HG03139 (cell line): ENCODE measurements around the gene PSKH1.

Experiments
- ATAC-seq: cut with Tn5 transposase; IDR thresholded peaks from one replicate; pipeline ENCODE4 v1.9.1; 2021; ENCODE audit not compliant: unreplicated experiment

PSKH1 gene

DNA sequence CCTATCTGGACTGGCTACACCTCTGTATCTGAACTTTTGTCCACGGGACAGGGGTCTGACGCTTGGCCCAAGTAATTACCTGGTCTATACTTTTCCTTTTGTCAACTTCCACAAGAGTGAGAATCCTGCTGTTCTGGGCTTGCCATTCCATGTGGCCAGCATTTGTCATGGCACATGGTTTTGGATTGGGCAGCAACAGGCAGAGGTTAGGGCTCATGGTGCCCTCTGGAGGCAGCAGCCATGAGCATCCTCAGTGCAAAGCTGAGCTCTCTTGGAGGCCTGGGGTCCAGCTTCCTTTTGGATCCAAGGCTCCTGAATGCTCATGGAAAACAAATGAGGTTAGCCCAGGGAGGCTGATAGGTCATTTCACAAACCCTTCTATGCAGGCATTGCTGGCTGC lies 27.7 kb upstream of the PSKH1 start:
- no peak for ATAC-seq

- ATAC-seq = no peak
Observed at GRCh38 chr16:67868290-67868689, 24.8 kb upstream of the PSKH1 start.

- no peak for ATAC-seq
Observed at GRCh38 chr16:67869653-67870052, 23.4 kb upstream of the PSKH1 start.

- ATAC-seq = no peak
Observed at GRCh38 chr16:67871256-67871655, 21.8 kb upstream of the PSKH1 start.

DNA sequence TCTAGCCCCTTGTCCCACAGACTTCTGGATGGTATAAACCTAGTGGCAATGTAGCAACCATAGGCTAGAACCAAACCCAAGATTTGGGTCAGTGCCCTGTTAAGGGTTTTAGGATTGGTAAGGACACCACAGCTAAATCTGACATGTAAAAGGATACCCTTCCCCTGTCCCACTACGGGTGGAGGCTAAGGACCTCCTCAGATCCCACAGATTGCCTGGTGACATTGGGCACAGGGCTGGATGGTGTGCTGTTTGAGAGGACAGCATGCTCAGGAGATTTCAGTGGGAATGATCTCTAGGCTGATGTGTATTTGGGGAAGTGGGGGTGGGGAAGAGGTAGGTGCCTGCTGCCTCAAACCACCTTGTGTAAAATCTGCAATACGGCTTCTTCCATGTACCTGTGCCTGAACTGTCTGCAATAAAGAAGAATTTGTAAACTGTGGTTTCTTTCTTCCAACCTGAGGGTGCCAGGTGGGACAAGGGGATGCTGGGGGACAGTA lies 20.9 kb upstream of the PSKH1 start:
- ATAC-seq = no peak

DNA sequence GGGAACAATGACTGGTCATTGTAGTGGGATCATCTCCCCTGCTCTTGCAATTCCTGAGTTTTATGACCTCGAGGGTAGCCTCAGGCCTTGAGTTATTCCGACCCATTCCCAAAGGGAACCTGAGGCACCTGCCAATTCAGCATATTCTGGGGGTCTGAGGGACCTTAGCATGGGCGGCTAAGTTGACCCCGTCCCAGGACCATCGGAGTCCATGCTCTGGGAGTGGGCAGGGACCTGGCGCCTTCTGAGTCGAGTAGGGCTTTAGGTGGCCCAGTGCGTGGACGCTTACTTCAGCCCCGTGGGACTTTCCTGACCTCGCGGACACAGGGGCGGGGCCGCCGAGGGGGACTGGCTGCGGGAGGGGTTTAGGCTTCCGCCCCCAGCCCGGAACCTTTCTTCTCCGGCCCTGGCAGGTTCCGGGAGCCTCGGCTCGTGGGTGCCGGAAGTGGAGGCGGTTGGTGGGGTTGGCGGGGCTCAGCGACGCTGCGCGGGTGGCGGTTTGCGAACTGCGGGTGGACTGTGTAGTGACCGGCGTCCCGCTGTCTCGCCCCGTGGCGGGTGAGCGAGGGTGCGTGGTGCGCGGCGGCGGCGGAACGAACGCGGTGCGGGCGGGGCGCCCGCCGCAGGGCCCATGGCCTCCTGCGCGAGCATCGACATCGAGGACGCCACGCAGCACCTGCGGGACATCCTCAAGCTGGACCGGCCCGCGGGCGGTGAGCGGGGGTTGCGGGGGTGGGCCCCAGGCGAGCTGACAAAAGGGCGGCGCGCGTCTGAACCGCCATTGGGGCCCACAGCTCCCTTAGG lies 20.2 kb upstream of the PSKH1 start, which contains the start of gene EDC4:
Gene EDC4, plus strand, starts transcription at position 422 of the 804 bp plus-strand sequence. Its CDS starts 210 bp downstream, at position 632.
- ATAC-seq = peak; percentile 65

- ATAC-seq = no peak
Observed at GRCh38 chr16:67873435-67874370, 19.4 kb upstream of the PSKH1 start.

GRCh38 chr16:67874372-67874771 lies 18.7 kb upstream of the PSKH1 start:
- ATAC-seq = no peak

- no peak for ATAC-seq
Observed at GRCh38 chr16:67877064-67877463, 16.0 kb upstream of the PSKH1 start.

DNA sequence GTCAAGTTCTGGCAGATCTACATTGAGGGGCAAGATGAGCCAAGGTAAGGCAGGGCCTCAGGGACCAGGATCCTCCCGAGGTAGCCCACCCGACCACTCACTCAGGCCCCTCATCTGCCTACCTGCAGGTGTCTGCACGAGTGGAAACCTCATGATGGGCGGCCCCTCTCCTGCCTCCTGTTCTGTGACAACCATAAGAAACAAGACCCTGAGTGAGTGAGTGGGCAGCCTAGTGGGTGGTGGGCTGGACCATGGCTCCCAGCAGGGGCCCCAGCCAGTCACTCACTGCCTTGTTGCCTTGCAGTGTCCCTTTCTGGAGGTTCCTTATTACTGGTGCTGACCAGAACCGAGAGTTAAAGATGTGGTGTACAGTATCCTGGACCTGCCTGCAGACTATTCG lies 14.8 kb upstream of the PSKH1 start:
- ATAC-seq = no peak

DNA sequence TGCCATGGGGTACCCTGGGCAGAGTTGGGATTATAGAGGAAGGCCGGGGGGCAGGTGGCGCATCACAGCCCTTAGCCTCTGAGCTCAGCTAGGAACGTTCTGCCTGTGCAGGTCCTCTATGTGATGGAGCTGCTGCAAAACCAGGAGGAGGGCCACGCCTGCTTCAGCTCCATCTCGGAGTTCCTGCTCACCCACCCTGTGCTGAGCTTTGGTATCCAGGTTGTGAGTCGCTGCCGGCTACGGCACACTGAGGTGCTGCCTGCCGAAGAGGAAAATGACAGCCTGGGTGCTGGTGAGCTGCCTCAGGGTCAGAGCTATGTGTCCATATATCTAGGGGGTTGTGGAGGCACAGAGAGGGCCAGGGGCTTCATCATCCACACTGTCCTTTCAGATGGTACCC lies 14.2 kb upstream of the PSKH1 start:
- ATAC-seq = no peak

DNA sequence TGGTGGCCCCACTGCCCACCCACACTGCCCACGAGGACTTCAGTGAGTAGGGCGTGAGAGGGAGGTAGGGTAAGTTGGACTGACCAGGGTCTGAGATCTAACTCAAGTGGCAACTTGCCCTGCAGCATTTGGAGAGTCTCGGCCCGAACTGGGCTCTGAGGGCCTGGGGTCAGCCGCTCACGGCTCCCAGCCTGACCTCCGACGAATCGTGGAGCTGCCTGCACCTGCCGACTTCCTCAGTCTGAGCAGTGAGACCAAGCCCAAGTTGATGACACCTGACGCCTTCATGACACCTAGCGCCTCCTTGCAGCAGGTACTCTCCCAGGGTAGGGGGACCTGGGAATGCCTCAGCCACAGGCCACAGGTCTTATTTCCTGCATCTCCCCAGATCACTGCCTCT lies 13.6 kb upstream of the PSKH1 start:
- ATAC-seq = no peak

DNA sequence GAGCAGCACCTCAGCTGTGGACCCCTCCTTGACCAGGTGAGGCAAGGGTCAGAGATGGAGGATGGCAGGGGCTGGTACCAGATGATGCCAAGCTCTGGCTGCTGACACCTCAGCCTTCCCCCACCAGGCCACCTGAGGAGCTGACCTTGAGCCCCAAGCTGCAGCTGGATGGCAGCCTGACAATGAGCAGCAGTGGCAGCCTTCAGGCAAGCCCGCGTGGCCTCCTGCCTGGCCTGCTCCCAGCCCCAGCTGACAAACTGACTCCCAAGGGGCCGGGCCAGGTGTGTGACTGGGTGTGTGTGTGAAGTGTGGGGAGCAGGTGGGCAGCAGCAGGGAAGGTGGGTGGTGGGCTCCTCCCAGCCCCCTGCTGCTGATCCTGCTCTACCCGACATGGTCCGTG lies 13.1 kb upstream of the PSKH1 start:
- no peak for ATAC-seq

GRCh38 chr16:67880584-67880983 lies 12.5 kb upstream of the PSKH1 start:
- no peak for ATAC-seq

DNA sequence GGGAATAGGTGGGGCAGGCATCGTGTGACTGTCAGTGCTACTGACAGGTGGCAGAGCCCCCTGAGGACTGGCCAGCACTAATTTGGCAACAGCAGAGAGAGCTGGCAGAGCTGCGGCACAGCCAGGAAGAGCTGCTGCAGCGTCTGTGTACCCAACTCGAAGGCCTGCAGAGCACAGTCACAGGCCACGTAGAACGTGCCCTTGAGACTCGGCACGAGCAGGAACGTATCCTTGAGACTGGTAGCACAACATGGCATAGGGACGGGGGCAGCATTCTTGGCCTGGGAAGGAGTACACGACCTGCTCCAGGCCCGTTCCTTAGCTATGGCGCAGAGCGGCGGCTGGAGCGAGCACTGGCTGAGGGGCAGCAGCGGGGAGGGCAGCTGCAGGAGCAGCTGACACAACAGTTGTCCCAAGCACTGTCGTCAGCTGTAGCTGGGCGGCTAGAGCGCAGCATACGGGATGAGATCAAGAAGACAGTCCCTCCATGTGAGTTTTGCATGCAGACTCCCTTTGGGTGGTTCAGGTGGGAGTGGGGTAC lies 11.4 kb upstream of the PSKH1 start:
- no peak for ATAC-seq

GRCh38 chr16:67882374-67883145 lies 10.5 kb upstream of the PSKH1 start:
- no peak for ATAC-seq

DNA sequence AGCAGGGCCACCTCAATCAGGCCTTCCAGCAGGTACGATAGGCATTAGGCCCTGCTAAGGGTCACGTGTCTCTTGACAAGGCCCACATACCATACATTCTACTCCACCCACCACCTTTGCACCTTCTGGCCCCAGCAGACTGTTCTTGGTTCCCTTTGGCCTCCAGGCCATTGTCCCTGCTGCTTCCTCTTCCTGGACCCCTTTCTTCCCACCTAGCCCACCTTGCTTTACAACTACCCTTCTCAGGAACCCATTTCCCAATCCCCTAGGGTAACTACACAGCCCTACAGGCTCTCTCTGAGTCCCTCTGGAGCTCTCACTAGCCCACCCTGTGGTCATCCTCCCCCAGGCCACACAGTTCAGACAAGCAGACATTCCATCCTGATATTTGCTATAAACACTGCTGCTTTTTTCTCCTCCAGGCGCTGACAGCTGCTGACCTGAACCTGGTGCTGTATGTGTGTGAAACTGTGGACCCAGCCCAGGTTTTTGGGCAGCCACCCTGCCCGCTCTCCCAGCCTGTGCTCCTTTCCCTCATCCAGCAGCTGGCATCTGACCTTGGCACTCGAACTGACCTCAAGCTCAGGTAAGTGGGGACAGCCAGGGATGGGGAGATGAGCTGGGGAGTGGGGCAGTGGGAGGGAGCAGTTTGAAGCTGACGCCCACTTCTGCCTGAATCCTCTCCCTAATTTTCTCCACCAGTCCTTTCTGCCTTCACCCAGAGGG lies 9.7 kb upstream of the PSKH1 start:
- no peak for ATAC-seq

DNA sequence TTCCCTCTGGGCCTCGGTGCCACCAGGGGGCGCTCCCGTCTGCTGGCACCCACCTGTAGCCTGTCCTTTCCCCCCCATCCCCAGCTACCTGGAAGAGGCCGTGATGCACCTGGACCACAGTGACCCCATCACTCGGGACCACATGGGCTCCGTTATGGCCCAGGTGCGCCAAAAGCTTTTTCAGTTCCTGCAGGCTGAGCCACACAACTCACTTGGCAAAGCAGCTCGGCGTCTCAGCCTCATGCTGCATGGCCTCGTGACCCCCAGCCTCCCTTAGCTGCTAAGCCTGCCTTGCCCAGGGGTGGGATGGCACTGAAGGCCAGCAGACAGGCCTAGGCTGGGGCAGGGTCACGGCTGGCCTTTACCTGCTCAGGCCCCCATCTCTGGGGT lies 9.2 kb upstream of the PSKH1 start:
- no peak for ATAC-seq

DNA sequence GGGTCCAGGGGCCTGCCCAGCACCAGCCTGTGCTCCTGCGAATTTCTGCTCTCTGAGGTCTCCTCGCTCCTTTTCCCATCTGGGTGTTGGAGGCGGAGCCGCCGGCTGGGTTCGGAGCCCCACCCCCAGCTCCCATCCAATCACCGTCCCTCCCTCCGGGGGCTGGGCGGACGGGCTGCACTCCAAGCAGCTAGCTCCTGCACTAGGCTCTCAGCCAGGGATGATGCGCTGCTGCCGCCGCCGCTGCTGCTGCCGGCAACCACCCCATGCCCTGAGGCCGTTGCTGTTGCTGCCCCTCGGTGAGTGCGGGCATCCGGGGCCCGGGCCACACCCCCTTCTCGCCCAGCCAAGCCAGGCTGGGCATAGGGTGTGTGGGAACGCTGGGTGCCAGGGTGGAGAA lies 8.4 kb upstream of the PSKH1 start, which contains the start of gene NRN1L:
Gene NRN1L, plus strand, starts transcription at position 202 of the 400 bp plus-strand sequence. Its CDS starts 19 bp downstream, at position 221.
- no peak for ATAC-seq

- ATAC-seq = no peak
Observed at GRCh38 chr16:67885545-67885944, 7.5 kb upstream of the PSKH1 start.
